Measurements from ENCODE around the gene PPARGC1A. TPM values are rescaled to one million over a fixed set of nuclear protein-coding genes. Genes with fewer than 3 reads are reported as not detected.

PPARGC1A gene
- total RNA-seq, 2 donors from 2014 or later: 8.9 to 10.2 TPM

DNA sequence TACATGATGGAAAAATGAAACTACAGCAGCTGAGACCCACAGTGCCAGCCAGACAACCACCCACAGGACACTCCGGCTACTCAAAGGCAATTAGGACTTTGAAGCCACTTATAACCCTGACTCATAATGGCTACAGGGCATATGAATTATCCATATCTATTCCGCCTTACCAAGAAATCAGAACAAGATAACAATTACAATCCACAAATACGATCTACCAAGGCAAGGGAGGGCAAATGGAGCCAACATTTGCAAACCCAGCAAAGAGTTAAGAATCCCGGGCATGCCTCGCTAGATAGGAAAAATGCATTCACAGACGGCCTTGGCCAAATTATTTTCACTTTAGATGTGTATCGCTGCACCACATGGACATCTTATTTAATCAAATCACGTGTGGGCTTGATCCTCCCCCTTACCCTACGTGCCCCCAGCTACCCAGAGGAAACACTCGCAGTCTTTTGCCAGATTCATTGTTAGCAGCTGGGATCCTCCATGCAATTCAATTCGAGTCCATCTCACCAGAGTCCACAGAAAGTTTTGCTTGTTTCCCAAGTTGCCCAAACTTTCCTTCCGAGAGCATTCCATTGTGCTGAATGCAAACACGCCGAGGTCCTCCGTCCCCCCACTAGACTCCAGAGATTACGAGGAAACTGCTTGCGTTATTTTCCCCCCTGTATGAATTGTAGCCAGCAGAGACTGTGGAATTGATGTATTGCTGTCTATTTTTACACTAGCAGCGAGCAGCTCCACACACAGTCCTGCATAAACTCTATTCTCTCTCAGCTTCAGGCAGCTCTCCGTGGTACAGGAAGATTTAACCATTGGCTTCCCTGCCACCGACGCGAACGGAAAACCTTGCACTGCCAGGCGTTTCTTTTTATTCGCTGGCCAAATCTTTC is 1.2 kb downstream of the PPARGC1A start:
- H3K27me3 Mint-ChIP-seq (ENCODE audit: insufficient read depth): peaks cover 24% of the 10 kb centered on the region
- H3K4me1 Mint-ChIP-seq: peaks cover 33% of the 10 kb centered on the region
- Histone ChIP-seq H3K4me3 (ENCODE audit: low read length) (peak overlapping the region; percentile 74), H3K27ac (ENCODE audit: low read depth, low read length) (peak overlapping the region; percentile 33), H3K9ac (ENCODE audit: extremely low read depth, low read length, poor library complexity, severe bottlenecking) (no peak overlapping the region), H3K36me3 (ENCODE audit: control insufficient read depth, insufficient read depth, low read length) (no peaks in the 10 kb centered on the region), H3K27me3 (ENCODE audit: control insufficient read depth, insufficient read depth, low read length, poor library complexity, severe bottlenecking) (peaks cover 11% of the 10 kb centered on the region), H3K4me1 (ENCODE audit: control insufficient read depth, insufficient read depth, low read length) (peaks cover 8% of the 10 kb centered on the region), H3K9me3 (ENCODE audit: control insufficient read depth, low read length) (no peaks in the 10 kb centered on the region)
- peak; percentile 50 for DNase-seq
- H3K27ac Mint-ChIP-seq: no peak overlapping the region
- 35 to 40% methylated on average over 17 to 25 of the region's 25 CpGs for WGBS, 2 experiments (ENCODE audit: insufficient coverage in 1 of 2, insufficient read length in 1 of 2)
- peak overlapping the region; percentile 48 for H3K4me3 Mint-ChIP-seq
- H3K9me3 Mint-ChIP-seq: no peaks in the 10 kb centered on the region
- no peak for TF ChIP-seq CTCF (conservative IDR thresholded peaks at IDR 0.05)
- H3K36me3 Mint-ChIP-seq (ENCODE audit: low read depth): no peaks in the 10 kb centered on the region

- WGBS, 2 experiments (ENCODE audit: insufficient coverage in 1 of 2, insufficient read length in 1 of 2): 93 to 98% methylated on average over 5 to 7 of the region's 7 CpGs
- Mint-ChIP-seq H3K9me3 (no peaks in the 10 kb centered on the region), H3K27me3 (ENCODE audit: insufficient read depth) (peaks cover 24% of the 10 kb centered on the region), H3K4me1 (peaks cover 31% of the 10 kb centered on the region), H3K27ac (no peak overlapping the region), H3K4me3 (no peak overlapping the region), H3K36me3 (ENCODE audit: low read depth) (no peaks in the 10 kb centered on the region)
- peak; percentile 54 for DNase-seq
- Histone ChIP-seq H3K27me3 (ENCODE audit: control insufficient read depth, insufficient read depth, low read length, poor library complexity, severe bottlenecking) (peaks cover 11% of the 10 kb centered on the region), H3K9me3 (ENCODE audit: control insufficient read depth, low read length) (no peaks in the 10 kb centered on the region), H3K36me3 (ENCODE audit: control insufficient read depth, insufficient read depth, low read length) (no peaks in the 10 kb centered on the region), H3K4me3 (ENCODE audit: low read length) (no peak overlapping the region), H3K9ac (ENCODE audit: extremely low read depth, low read length, poor library complexity, severe bottlenecking) (no peak overlapping the region), H3K4me1 (ENCODE audit: control insufficient read depth, insufficient read depth, low read length) (peaks cover 8% of the 10 kb centered on the region), H3K27ac (ENCODE audit: low read depth, low read length) (no peak overlapping the region)
- TF ChIP-seq CTCF (conservative IDR thresholded peaks at IDR 0.05): no peak
These were observed 1.9 kb downstream of the PPARGC1A start for GRCh38 chr4:23887989-23888388.

- H3K27ac ChIP-seq (ENCODE audit: low read depth, low read length): no peak overlapping the region
- Mint-ChIP-seq H3K4me1 (peaks cover 27% of the 10 kb centered on the region), H3K36me3 (ENCODE audit: low read depth) (no peaks in the 10 kb centered on the region)
These were observed 2.7 kb downstream of the PPARGC1A start for GRCh38 chr4:23887173-23887572.

More at GRCh38 chr4:23887173-23887572, 2.7 kb downstream of the PPARGC1A start:
- DNase-seq: no peak
- H3K36me3 ChIP-seq (ENCODE audit: control insufficient read depth, insufficient read depth, low read length): no peaks in the 10 kb centered on the region
- Mint-ChIP-seq H3K4me3 (no peak overlapping the region), H3K27me3 (ENCODE audit: insufficient read depth) (peaks cover 24% of the 10 kb centered on the region), H3K27ac (no peak overlapping the region), H3K9me3 (no peaks in the 10 kb centered on the region)
- WGBS, 2 experiments (ENCODE audit: insufficient coverage in 1 of 2, insufficient read length in 1 of 2): no CpG with 5 or more reads among the region's 3 CpGs
- H3K9me3 ChIP-seq (ENCODE audit: control insufficient read depth, low read length): no peaks in the 10 kb centered on the region
- H3K27me3 ChIP-seq (ENCODE audit: control insufficient read depth, insufficient read depth, low read length, poor library complexity, severe bottlenecking): peaks cover 11% of the 10 kb centered on the region
- peaks cover 8% of the 10 kb centered on the region for H3K4me1 ChIP-seq (ENCODE audit: control insufficient read depth, insufficient read depth, low read length)
- H3K4me3 ChIP-seq (ENCODE audit: low read length): no peak overlapping the region
- no peak overlapping the region for H3K9ac ChIP-seq (ENCODE audit: extremely low read depth, low read length, poor library complexity, severe bottlenecking)
- no peak for TF ChIP-seq CTCF (conservative IDR thresholded peaks at IDR 0.05)

All from endodermal cell (in vitro differentiated cells).